ENCODE results near the gene DPY30.

The DPY30 gene

GRCh38 chr2:31992934-31993333, 46.7 kb downstream of the DPY30 start:
- peaks cover 11% of the 10 kb centered on the region for H3K4me1 ChIP-seq (ENCODE audit: control insufficient read depth, low read length)
- no peak overlapping the region for H3K4me2 ChIP-seq (ENCODE audit: low read length)
- H3K4me3 ChIP-seq (ENCODE audit: low read length) = no peak overlapping the region
- H4K20me1 ChIP-seq (ENCODE audit: control insufficient read depth, insufficient read depth, low read depth, low read length) = peaks cover 4% of the 10 kb centered on the region
- H3K9me3 ChIP-seq (ENCODE audit: control insufficient read depth, insufficient read depth, low read length) = no peaks in the 10 kb centered on the region
- H3K27me3 ChIP-seq (ENCODE audit: control insufficient read depth, low read length) = no peaks in the 10 kb centered on the region
- peaks cover 100% of the 10 kb centered on the region for H3K79me2 ChIP-seq (ENCODE audit: control insufficient read depth, low read length)
- TF ChIP-seq CTCF (IDR thresholded peaks at IDR 0.05; ENCODE audit: low read depth, low read length, poor library complexity, severe bottlenecking) = no peak
- TF ChIP-seq EZH2phosphoT487 (IDR thresholded peaks at IDR 0.05; ENCODE audit: borderline replicate concordance, low read length) = no peak
- H3K27ac ChIP-seq (ENCODE audit: low read depth, low read length) = no peak overlapping the region
- 0 out of 2 replicates have a peak, but pooled peaks cover 7% of the 10 kb centered on the region for H3F3A ChIP-seq (ENCODE audit: control insufficient read depth, insufficient read depth)
- no peaks in the 10 kb centered on the region; the same call in 1 of the 2 replicates for H3K36me3 ChIP-seq (ENCODE audit: control insufficient read depth, low read length)
- no peaks in the 10 kb centered on the region for H3K9me2 ChIP-seq (replicated peaks; ENCODE audit: control insufficient read depth, low read length)

DNA sequence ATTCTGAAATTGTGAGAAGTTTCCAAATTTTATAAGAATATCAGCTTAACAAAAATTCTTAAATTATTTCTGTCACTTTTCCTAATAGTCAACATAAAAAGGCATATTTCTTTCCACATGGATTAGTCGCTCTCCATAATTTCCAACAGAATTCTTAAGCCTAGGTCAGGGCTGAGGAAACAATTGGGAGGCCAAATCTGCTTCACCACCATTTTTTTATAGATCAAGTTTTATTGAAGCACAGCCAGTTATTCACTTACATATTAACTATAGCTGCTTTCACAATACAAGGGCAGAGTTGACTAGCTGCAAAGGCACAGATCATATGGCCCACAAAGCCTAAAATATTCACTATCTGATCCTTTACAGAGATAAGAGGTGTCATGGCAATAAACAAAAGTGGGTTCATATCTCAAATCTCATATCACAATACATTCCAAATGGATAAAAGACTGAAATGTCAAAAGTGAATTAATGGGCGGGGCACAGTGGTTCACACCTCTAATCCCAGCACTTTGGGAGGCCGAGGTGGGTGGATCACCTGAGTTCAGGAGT, 47.5 kb downstream of the DPY30 start:
- Histone ChIP-seq H3K9me3 (ENCODE audit: control insufficient read depth, insufficient read depth, low read length) (no peaks in the 10 kb centered on the region), H3K4me1 (ENCODE audit: control insufficient read depth, low read length) (peaks cover 3% of the 10 kb centered on the region), H3K79me2 (ENCODE audit: control insufficient read depth, low read length) (peaks cover 100% of the 10 kb centered on the region), H3K27me3 (ENCODE audit: control insufficient read depth, low read length) (no peaks in the 10 kb centered on the region), H3K27ac (ENCODE audit: low read depth, low read length) (no peak overlapping the region), H3K36me3 (ENCODE audit: control insufficient read depth, low read length) (no peaks in the 10 kb centered on the region; the same call in 1 of the 2 replicates), H3F3A (ENCODE audit: control insufficient read depth, insufficient read depth) (0 out of 2 replicates have a peak, but pooled peaks cover 4% of the 10 kb centered on the region), H3K9me2 (replicated peaks; ENCODE audit: control insufficient read depth, low read length) (no peaks in the 10 kb centered on the region), H3K4me2 (ENCODE audit: low read length) (no peak overlapping the region), H3K4me3 (ENCODE audit: low read length) (no peak overlapping the region), H4K20me1 (ENCODE audit: control insufficient read depth, insufficient read depth, low read depth, low read length) (peaks cover 6% of the 10 kb centered on the region)
- TF ChIP-seq EZH2phosphoT487 (IDR thresholded peaks at IDR 0.05; ENCODE audit: borderline replicate concordance, low read length) (no peak), CTCF (IDR thresholded peaks at IDR 0.05; ENCODE audit: low read depth, low read length, poor library complexity, severe bottlenecking) (no peak)

- Histone ChIP-seq H3K4me3 (ENCODE audit: low read length) (no peak overlapping the region), H3F3A (ENCODE audit: control insufficient read depth, insufficient read depth) (0 out of 2 replicates have a peak, but pooled peaks cover 2% of the 10 kb centered on the region), H3K36me3 (ENCODE audit: control insufficient read depth, low read length) (no peaks in the 10 kb centered on the region), H3K4me1 (ENCODE audit: control insufficient read depth, low read length) (no peaks in the 10 kb centered on the region), H4K20me1 (ENCODE audit: control insufficient read depth, insufficient read depth, low read depth, low read length) (peaks cover 3% of the 10 kb centered on the region; the same call in 1 of the 2 replicates), H3K9me2 (replicated peaks; ENCODE audit: control insufficient read depth, low read length) (no peaks in the 10 kb centered on the region), H3K27ac (ENCODE audit: low read depth, low read length) (no peak overlapping the region), H3K27me3 (ENCODE audit: control insufficient read depth, low read length) (no peaks in the 10 kb centered on the region), H3K79me2 (ENCODE audit: control insufficient read depth, low read length) (peaks cover 99% of the 10 kb centered on the region), H3K4me2 (ENCODE audit: low read length) (no peak overlapping the region), H3K9me3 (ENCODE audit: control insufficient read depth, insufficient read depth, low read length) (no peaks in the 10 kb centered on the region)
- TF ChIP-seq CTCF (IDR thresholded peaks at IDR 0.05; ENCODE audit: low read depth, low read length, poor library complexity, severe bottlenecking) = no peak
- TF ChIP-seq EZH2phosphoT487 (IDR thresholded peaks at IDR 0.05; ENCODE audit: borderline replicate concordance, low read length) = no peak
Measured at GRCh38 chr2:31989946-31990345, 49.7 kb downstream of the DPY30 start.

Data from DOHH2 (cell line).